Omental fat pad (tissue), 4 donors: ENCODE results near the gene HSD17B7. TPM values are rescaled to one million over a fixed set of nuclear protein-coding genes. Genes with fewer than 3 reads are reported as not detected.

Source experiments
- ATAC-seq: fragments of 150-250 bp; one replicate; pipeline ENCODE4 v1.9.1; 2016; ENCODE audit warnings: mild to moderate bottlenecking, moderate library complexity; ENCODE audit not compliant: low FRiP score
- DNase-seq: peaks from one replicate; pipeline ENCODE4 v3.0.0-alpha.2; 2019; ENCODE audit warnings: low spot score
- CTCF ChIP-seq, 3 donors: fragments of 450-650 bp; IDR thresholded peaks; one replicate each; pipeline ENCODE4 v1.5.1; 2016 to 2017; ENCODE audit warnings: antibody characterized with exemption in 3 of 3, mild to moderate bottlenecking in 3 of 3, moderate library complexity in 2 of 3
- total RNA-seq, 4 donors: library from RNA; depleted of rRNA; stranded (reverse); fragments of >200 nt; gene quantifications; one replicate each; pipeline ENCODE4 v1.1.0, GENCODE V29; 2016

HSD17B7 gene
- total RNA-seq, 4 donors from 2014 or later: 11.8 to 40.1 (median 20.5) TPM

GRCh38 chr1:162829268-162829667 lies 38.8 kb downstream of the HSD17B7 start:
- ATAC-seq: no peak
- no peak for TF ChIP-seq CTCF (IDR thresholded peaks at IDR 0.05)
- DNase-seq: no peak

DNA sequence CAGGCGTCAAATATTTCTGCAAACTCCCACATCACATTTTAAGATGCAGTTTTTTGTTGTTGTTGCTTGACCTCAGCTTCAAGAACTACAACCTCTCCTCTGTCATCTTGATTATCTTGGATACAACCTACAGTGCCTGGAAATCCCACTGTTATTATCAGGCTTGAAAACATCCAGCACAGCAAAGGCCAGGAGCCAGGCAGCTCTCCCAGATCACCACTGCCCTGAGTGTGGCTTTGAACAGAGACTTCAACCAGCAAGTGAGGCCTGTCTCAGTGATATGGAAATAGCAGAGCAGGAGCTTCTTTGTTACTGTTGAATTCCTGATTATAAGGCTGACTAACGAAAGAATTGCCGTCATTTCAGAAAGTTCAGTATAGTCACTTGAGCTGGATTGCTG lies 42.0 kb downstream of the HSD17B7 start:
- TF ChIP-seq CTCF (IDR thresholded peaks at IDR 0.05): no peak
- no peak for ATAC-seq
- no peak for DNase-seq

DNA sequence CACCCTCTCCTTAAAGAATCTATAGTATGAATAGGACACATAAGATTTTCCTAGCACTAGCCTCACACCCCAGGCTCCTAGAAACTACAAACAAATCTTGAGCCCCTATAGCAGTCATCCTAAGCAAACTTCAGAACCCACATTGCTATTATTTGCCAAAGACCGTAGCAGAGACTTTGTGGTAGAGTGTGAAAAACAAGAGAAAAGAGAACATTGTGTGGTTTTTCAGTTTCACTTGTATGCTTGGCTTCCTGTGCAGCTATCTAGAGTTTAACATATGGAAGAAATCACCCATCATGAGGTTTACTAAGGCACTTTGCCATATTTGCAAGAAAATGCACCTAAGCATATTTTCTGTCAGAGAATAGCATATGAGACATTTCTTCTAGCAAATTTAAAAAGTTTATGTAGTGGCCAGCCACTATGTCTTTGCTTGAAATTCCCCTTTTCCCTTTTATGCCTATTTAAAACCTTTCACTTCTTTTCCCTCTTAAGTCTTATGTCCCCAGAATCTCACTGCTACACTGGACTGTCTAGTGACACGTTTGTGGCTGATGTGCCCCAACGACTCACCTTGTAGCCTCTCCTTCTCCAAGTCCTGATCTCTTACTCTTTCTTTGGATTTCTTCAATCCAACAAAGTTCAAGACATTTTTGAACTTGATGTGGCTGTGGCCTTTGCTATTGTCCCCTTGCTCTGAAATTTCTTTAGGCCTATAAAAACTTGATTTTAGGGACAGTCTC lies 44.8 kb downstream of the HSD17B7 start:
- no peak for TF ChIP-seq CTCF (IDR thresholded peaks at IDR 0.05)
- DNase-seq (no peak), ATAC-seq (no peak)

DNA sequence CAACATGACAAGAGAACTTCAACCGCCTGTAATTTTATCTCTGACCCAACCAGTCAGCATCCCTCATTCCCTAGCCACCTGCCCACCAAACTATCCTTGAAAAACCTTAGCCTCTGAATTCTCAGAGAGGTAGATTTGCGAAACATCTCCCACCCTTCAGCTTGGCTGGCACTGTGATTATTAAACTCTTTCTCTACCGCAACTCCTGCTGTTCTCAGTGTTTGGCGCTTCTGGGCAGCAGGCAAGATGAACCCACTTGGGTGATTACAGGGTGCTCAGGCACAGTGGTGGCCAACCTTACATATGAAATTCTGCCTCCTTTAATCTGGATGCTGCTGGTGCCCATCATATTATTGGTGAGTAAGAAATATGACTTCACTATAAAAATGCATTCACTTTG lies 48.4 kb downstream of the HSD17B7 start:
- ATAC-seq (no peak), DNase-seq (no peak)
- TF ChIP-seq CTCF (IDR thresholded peaks at IDR 0.05): no peak

DNA sequence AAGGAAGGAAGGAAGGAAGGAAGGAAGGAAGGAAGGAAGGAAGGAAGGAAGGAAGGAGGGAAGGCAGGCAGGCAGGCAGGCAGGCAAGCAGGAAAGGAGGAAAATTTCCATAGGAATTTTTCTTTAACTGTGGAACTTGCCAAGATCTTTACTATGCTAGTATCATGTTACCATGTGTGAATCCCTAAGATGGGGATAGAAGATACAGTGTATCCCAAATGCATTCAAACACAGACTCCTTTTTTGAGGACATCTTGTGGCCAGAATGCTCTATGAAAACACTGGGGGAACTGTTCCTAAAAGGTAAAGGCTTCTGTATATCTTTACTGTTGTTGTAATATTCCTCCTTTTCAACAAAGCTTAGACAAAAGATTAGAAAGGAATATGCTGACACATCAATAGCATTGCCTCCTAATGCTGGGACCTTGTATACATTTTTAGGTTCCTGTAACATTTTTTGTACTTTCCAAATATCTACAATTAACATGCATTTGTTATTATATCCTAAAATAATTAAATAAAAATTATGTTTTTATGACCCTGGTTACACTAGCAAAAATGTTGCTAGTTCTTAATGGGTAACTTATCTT lies 49.8 kb downstream of the HSD17B7 start:
- no peak for TF ChIP-seq CTCF (IDR thresholded peaks at IDR 0.05)
- DNase-seq: no peak
- no peak for ATAC-seq

GRCh38 chr1:162844153-162844552 lies 53.7 kb downstream of the HSD17B7 start:
- no peak for DNase-seq
- ATAC-seq: no peak
- TF ChIP-seq CTCF (IDR thresholded peaks at IDR 0.05): no peak
